ENCODE results near the gene CCDC134. TPM values are rescaled to one million over a fixed set of nuclear protein-coding genes. Genes with fewer than 3 reads are reported as not detected.
A peak's percentile ranks its signal among the peaks of the same experiment; 100 is the strongest.

The CCDC134 gene
- total RNA-seq, 1 donor from 2014 or later = 7.3 TPM

DNA sequence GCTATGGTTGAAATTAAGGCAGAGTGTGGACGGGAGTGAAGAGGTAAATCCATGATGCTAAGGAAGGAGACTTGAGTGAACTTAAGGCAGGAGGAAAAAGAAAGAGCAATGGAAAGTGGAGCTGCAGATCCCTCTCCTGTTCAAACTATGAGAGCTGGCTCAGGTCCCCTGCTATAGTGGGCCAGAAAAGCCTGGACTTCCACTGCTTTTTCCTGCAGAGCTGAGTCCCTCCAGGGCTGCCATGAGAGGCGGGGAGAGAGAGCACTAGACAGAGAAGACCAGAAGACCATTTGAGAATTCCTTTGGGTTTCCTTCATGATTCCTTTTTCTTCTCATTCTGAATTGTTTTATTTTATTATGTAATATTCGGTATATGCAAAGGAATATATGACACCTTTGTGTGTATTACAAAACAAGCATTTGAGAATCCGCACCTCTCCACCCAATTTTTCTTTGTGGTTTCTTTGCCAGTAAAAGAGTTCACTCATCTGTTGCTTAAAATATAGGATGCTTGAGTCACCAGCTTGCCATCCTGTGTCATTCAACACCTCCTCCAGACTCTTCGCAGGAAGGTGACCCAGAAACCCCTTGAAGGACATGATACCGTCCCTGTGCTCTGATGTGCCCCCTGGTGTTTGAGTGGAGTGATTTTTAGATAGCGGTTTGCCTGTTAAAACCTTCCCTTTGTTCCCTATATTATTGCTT, 56.8 kb downstream of the CCDC134 start:
- intact Hi-C loops (cut with DNase I) = no loop called here
- peak; percentile 78 for ATAC-seq
- no peaks in the 10 kb centered on the region for H3K36me3 ChIP-seq
- H3K4me1 ChIP-seq = peaks cover 6% of the 10 kb centered on the region
- H3K27ac ChIP-seq = peak overlapping the region; percentile 18
- H3K27me3 ChIP-seq = no peaks in the 10 kb centered on the region
- no peak overlapping the region for H3K4me3 ChIP-seq
- DNase-seq = no peak
- no peaks in the 10 kb centered on the region for H3K9me3 ChIP-seq
- TF ChIP-seq, protein P1, sequence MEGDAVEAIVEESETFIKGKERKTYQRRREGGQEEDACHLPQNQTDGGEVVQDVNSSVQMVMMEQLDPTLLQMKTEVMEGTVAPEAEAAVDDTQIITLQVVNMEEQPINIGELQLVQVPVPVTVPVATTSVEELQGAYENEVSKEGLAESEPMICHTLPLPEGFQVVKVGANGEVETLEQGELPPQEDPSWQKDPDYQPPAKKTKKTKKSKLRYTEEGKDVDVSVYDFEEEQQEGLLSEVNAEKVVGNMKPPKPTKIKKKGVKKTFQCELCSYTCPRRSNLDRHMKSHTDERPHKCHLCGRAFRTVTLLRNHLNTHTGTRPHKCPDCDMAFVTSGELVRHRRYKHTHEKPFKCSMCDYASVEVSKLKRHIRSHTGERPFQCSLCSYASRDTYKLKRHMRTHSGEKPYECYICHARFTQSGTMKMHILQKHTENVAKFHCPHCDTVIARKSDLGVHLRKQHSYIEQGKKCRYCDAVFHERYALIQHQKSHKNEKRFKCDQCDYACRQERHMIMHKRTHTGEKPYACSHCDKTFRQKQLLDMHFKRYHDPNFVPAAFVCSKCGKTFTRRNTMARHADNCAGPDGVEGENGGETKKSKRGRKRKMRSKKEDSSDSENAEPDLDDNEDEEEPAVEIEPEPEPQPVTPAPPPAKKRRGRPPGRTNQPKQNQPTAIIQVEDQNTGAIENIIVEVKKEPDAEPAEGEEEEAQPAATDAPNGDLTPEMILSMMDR (IDR thresholded peaks at IDR 0.05) = peak; percentile 54

DNA sequence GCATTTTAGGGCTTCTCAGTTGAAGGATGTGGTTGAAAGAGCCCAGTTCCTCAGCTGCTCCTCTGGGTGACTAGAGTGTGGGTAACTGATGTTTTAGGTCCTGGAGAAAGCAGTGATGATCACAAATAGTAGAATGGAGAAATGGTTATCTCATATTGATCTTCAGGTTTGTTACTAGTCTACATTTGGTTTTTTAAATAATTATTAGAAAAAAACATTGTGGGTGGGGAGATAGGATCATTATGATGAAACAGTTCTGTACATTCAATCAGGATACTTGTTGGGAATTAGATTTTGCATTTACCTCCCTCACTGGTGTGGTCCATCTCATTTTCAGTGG, 57.4 kb downstream of the CCDC134 start:
- Histone ChIP-seq H3K9me3 (no peaks in the 10 kb centered on the region), H3K4me3 (no peak overlapping the region), H3K4me1 (peaks cover 10% of the 10 kb centered on the region), H3K27me3 (no peaks in the 10 kb centered on the region), H3K27ac (no peak overlapping the region), H3K36me3 (no peaks in the 10 kb centered on the region)
- no peak for DNase-seq
- no peak for ATAC-seq
- TF ChIP-seq, protein P1 (IDR thresholded peaks at IDR 0.05) = no peak
- intact Hi-C loops (cut with DNase I) = no loop called here

GRCh38 chr22:41862160-41862529, 61.7 kb downstream of the CCDC134 start:
- peaks cover 8% of the 10 kb centered on the region for H3K36me3 ChIP-seq
- peak; percentile 4 for ATAC-seq
- peak overlapping the region; percentile 28 for H3K27ac ChIP-seq
- intact Hi-C loops (cut with DNase I) = no loop called here
- no peaks in the 10 kb centered on the region for H3K9me3 ChIP-seq
- H3K27me3 ChIP-seq = no peaks in the 10 kb centered on the region
- DNase-seq = no peak
- peaks cover 8% of the 10 kb centered on the region for H3K4me1 ChIP-seq
- H3K4me3 ChIP-seq = no peak overlapping the region
- TF ChIP-seq, protein P1 (IDR thresholded peaks at IDR 0.05) = no peak

DNA sequence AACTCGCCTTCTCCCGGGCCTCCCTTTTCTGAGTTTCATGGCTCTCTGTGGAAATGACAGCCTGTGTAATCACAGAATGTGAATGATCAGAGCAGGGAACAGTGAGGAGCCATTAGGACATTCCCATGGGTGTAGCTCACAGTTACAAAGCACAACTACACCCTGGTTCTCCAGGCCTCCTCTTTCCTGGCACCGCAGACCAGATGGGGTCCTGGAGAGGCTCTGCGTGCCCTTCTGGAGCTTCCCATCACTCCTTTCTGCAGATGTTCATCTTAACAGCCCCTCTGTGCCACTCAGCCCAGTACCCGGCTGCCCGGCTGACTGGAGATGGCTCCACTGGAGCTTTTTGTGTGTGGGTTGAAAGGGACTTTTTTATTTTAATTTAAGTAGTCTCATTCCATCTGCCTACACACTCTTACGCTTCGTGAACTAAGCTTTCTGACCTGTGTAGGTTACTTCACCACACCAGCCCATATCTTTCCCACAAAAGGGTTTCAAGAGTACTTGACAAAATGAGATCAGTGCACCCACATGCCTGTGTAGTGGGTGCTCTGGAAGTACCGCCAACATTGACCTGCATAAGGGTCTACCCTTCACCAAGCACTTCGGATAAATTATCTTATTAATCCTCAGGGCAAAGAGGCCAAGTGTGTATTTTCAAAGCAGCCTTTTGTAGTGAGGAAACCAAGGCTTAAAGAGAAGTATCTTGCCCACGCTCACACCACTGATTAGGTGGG, 62.2 kb downstream of the CCDC134 start:
- peak overlapping the region; percentile 28 for H3K27ac ChIP-seq
- no peak overlapping the region for H3K4me3 ChIP-seq
- ATAC-seq (peak; percentile 83), DNase-seq (no peak)
- peaks cover 14% of the 10 kb centered on the region for H3K36me3 ChIP-seq
- H3K9me3 ChIP-seq = no peaks in the 10 kb centered on the region
- intact Hi-C loops (cut with DNase I) = no loop called here
- TF ChIP-seq, protein P1 (IDR thresholded peaks at IDR 0.05) = no peak
- H3K27me3 ChIP-seq = no peaks in the 10 kb centered on the region
- H3K4me1 ChIP-seq = peaks cover 8% of the 10 kb centered on the region

GRCh38 chr22:41863472-41863871, 63.0 kb downstream of the CCDC134 start:
- peak; percentile 76 for ATAC-seq
- TF ChIP-seq, protein P1 (IDR thresholded peaks at IDR 0.05) = no peak

More at GRCh38 chr22:41863472-41863871, 63.0 kb downstream of the CCDC134 start:
- Histone ChIP-seq H3K9me3 (no peaks in the 10 kb centered on the region), H3K27me3 (no peaks in the 10 kb centered on the region), H3K4me3 (no peak overlapping the region), H3K4me1 (peaks cover 8% of the 10 kb centered on the region), H3K27ac (peak overlapping the region; percentile 24), H3K36me3 (peaks cover 21% of the 10 kb centered on the region)
- DNase-seq = no peak
- intact Hi-C loops (cut with DNase I) = no loop called here
